ENCODE results near the gene UTS2B. TPM values are rescaled to one million over a fixed set of nuclear protein-coding genes. Genes with fewer than 3 reads are reported as not detected.

Gene UTS2B
- total RNA-seq, 1 donor from 2014 or later, result 0.70 TPM

- DNase-seq (ENCODE audit: low read depth, low spot score), result no peak
- Mint-ChIP-seq H3K27me3 (ENCODE audit: low read depth) (no peaks in the 10 kb centered on the region), H3K27ac (ENCODE audit: unreplicated experiment) (no peak overlapping the region), H3K9me3 (no peaks in the 10 kb centered on the region), H3K4me1 (no peaks in the 10 kb centered on the region), H3K4me3 (no peak overlapping the region), H3K36me3 (ENCODE audit: low read depth) (no peaks in the 10 kb centered on the region)
- no peak for TF ChIP-seq CTCF (conservative IDR thresholded peaks at IDR 0.05)
Observed at GRCh38 chr3:191227541-191227940, 102.8 kb downstream of the UTS2B start.

- no peak for TF ChIP-seq CTCF (conservative IDR thresholded peaks at IDR 0.05)
- no peak overlapping the region for H3K4me3 Mint-ChIP-seq
- H3K4me1 Mint-ChIP-seq, result no peaks in the 10 kb centered on the region
- peaks cover 1% of the 10 kb centered on the region for H3K9me3 Mint-ChIP-seq
- H3K27me3 Mint-ChIP-seq (ENCODE audit: low read depth), result no peaks in the 10 kb centered on the region
- DNase-seq (ENCODE audit: low read depth, low spot score), result no peak
- no peaks in the 10 kb centered on the region for H3K36me3 Mint-ChIP-seq (ENCODE audit: low read depth)
- no peak overlapping the region for H3K27ac Mint-ChIP-seq (ENCODE audit: unreplicated experiment)
Observed at GRCh38 chr3:191221638-191222037, 108.7 kb downstream of the UTS2B start.

- Mint-ChIP-seq H3K36me3 (ENCODE audit: low read depth) (no peaks in the 10 kb centered on the region), H3K4me1 (no peaks in the 10 kb centered on the region), H3K9me3 (peaks cover 4% of the 10 kb centered on the region), H3K27ac (ENCODE audit: unreplicated experiment) (no peak overlapping the region), H3K27me3 (ENCODE audit: low read depth) (no peaks in the 10 kb centered on the region), H3K4me3 (no peak overlapping the region)
- DNase-seq (ENCODE audit: low read depth, low spot score), result no peak
- TF ChIP-seq CTCF (conservative IDR thresholded peaks at IDR 0.05), result no peak
Observed at GRCh38 chr3:191220908-191221307, 109.4 kb downstream of the UTS2B start.

- H3K27ac Mint-ChIP-seq (ENCODE audit: unreplicated experiment), result no peak overlapping the region
- H3K27me3 Mint-ChIP-seq (ENCODE audit: low read depth), result no peaks in the 10 kb centered on the region
- DNase-seq (ENCODE audit: low read depth, low spot score), result no peak
- H3K9me3 Mint-ChIP-seq, result peaks cover 7% of the 10 kb centered on the region
- H3K4me3 Mint-ChIP-seq, result no peak overlapping the region
- no peaks in the 10 kb centered on the region for H3K4me1 Mint-ChIP-seq
- TF ChIP-seq CTCF (conservative IDR thresholded peaks at IDR 0.05), result no peak
- H3K36me3 Mint-ChIP-seq (ENCODE audit: low read depth), result no peaks in the 10 kb centered on the region
Observed at GRCh38 chr3:191217301-191217700, 113.0 kb downstream of the UTS2B start.

Other genes starting within 250 kb of the UTS2B start
- 0.75 TPM in 1 of 2 replicates, not detected in the other for gene OSTN, start 131.3 kb downstream of the UTS2B start, total RNA-seq
- 48.2 and 48.4 TPM in 2 replicates for gene CCDC50, start 1.1 kb downstream of the UTS2B start, total RNA-seq
- gene PYDC2, start 130.6 kb upstream of the UTS2B start, total RNA-seq, result not detected in 2 replicates

All from neural crest cell (in vitro differentiated cells).